HCT116 (cell line): ENCODE results near the gene EIF2B5. TPM values are rescaled to one million over a fixed set of nuclear protein-coding genes. Genes with fewer than 3 reads are reported as not detected.

ENCODE experiments used
- ATAC-seq: fragments of 200-7000 bp; cut with Tn5 transposase; 2 replicates; pipeline ENCODE4 v1.9.1; 2020; ENCODE audit warnings: mild to moderate bottlenecking, moderate library complexity
- BruUV-seq: library from RNA; stranded (reverse); fragments of 400-500 nt; replicated peaks from 2 replicates; lab custom pipeline; 2021; lab: Mats Ljungman, UMichigan
- CTCF ChIA-PET: fragments of 300-600 bp; sonication (Branson Sonifier 250); formaldehyde crosslinking; loops from one replicate; lab custom pipeline; 2021; ENCODE audit warnings: antibody characterized with exemption; lab: Charles Lee
- POLR2A ChIA-PET: fragments of 300-600, 350-600 bp; sonication (Branson Sonifier 250); formaldehyde crosslinking; loops from one replicate; lab custom pipeline; 2021; ENCODE audit warnings: antibody characterized with exemption; lab: Charles Lee
- RAD21 ChIA-PET, 2 experiments: fragments of 300-600 bp; sonication (Branson Sonifier 250); formaldehyde crosslinking; loops; one replicate each; lab custom pipeline; 2023; ENCODE audit warnings: low total read pairs in 2 of 2; ENCODE audit not compliant: uncharacterized antibody in 2 of 2, unreplicated experiment in 2 of 2, low non-redundant PET in 1 of 2; lab: Charles Lee
- DNase-seq: peaks from one replicate; pipeline ENCODE4 v3.0.0-alpha.2; 2010; ENCODE audit warnings: low read depth, low spot score
- H2AFZ ChIP-seq: fragments of 200-600 bp; shearing (Covaris generic), sonication (generic); 2 replicates; pipeline ENCODE4 v1.6.1; 2017; ENCODE audit warnings: low read depth, mixed run types, mixed read lengths, antibody characterized with exemption, low read length; ENCODE audit not compliant: poor library complexity, severe bottlenecking
- H3K27ac ChIP-seq: 2 replicates; pipeline ENCODE4 v1.5.1; 2012; ENCODE audit warnings: low read depth, low read length
- H3K27me3 ChIP-seq: fragments of 200-600 bp; sonication (generic); 2 replicates; pipeline ENCODE4 v1.6.1; 2016; ENCODE audit warnings: mixed run types, low read length, mixed read lengths; ENCODE audit not compliant: insufficient read depth
- H3K36me3 ChIP-seq, 2 experiments: fragments of 200-500 bp in 1 of 2; fragments of 200-600 bp in 1 of 2; sonication (Bioruptor generic) in 1 of 2; sonication (generic) in 1 of 2; 2 replicates each; pipeline versions ENCODE4 v1.5.1 to v1.6.1; 2014 to 2016; ENCODE audit warnings: low read length in 2 of 2, inconsistent platforms in 1 of 2, mixed read lengths in 1 of 2, mixed run types in 1 of 2; ENCODE audit not compliant: insufficient read depth in 2 of 2, control insufficient read depth in 1 of 2
- H3K4me1 ChIP-seq, 2 experiments: fragments of 200-600 bp in 1 of 2; sonication (generic) in 1 of 2; 2 replicates each; pipeline versions ENCODE4 v1.5.1 to v1.6.1; 2012 to 2017; ENCODE audit warnings: low read length in 2 of 2, inconsistent platforms in 1 of 2, mild to moderate bottlenecking in 1 of 2, mixed read lengths in 1 of 2, mixed run types in 1 of 2, moderate library complexity in 1 of 2; ENCODE audit not compliant: insufficient read depth in 2 of 2, control insufficient read depth in 1 of 2
- H3K4me2 ChIP-seq: fragments of 200-600 bp; sonication (generic); 2 replicates; pipeline ENCODE4 v1.6.1; 2017; ENCODE audit warnings: mixed run types, low read length, mixed read lengths
- H3K4me3 ChIP-seq, 2 experiments: fragments of 200-600 bp in 1 of 2; sonication (generic) in 1 of 2; replicated peaks in 1 of 2; 2 replicates each; pipeline ENCODE4 v1.5.1; 2011 to 2016; ENCODE audit warnings: low read length in 2 of 2, control low read depth in 1 of 2, low read depth in 1 of 2, mild to moderate bottlenecking in 1 of 2, mixed read lengths in 1 of 2, mixed run types in 1 of 2
- H3K79me2 ChIP-seq: fragments of 200-600 bp; sonication (generic); 2 replicates; pipeline ENCODE4 v1.6.1; 2017; ENCODE audit warnings: mild to moderate bottlenecking, mixed run types, low read length, moderate library complexity, mixed read lengths; ENCODE audit not compliant: insufficient read depth
- H3K9ac ChIP-seq: fragments of 200-600 bp; sonication (generic); 2 replicates; pipeline ENCODE4 v1.6.1; 2016; ENCODE audit warnings: low read length, mixed read lengths
- H3K9me2 ChIP-seq: fragments of 200-600 bp; sonication (generic), shearing (Covaris generic); 2 replicates; pipeline ENCODE4 v1.6.1; 2017; ENCODE audit warnings: mixed run types, mild to moderate bottlenecking, moderate library complexity; ENCODE audit not compliant: insufficient read depth
- H3K9me3 ChIP-seq, 2 experiments: fragments of 200-500 bp in 1 of 2; fragments of 200-600 bp in 1 of 2; sonication (Bioruptor generic) in 1 of 2; sonication (generic) in 1 of 2; 2 replicates each; pipeline ENCODE4 v1.6.1; 2014 to 2017; ENCODE audit warnings: low read length in 2 of 2, mixed read lengths in 2 of 2, inconsistent platforms in 1 of 2, low read depth in 1 of 2, mild to moderate bottlenecking in 1 of 2, mixed run types in 1 of 2, moderate library complexity in 1 of 2; ENCODE audit not compliant: control insufficient read depth in 1 of 2, insufficient read depth in 1 of 2
- H4K20me1 ChIP-seq: fragments of 200-600 bp; sonication (generic), shearing (Covaris generic); 2 replicates; pipeline ENCODE4 v1.6.1; 2017; ENCODE audit warnings: mixed run types, mild to moderate bottlenecking, moderate library complexity; ENCODE audit not compliant: insufficient read depth
- CEBPB ChIP-seq: IDR thresholded peaks from 2 replicates; pipeline ENCODE4 v1.6.1; 2012; ENCODE audit warnings: low read depth
- EGR1 ChIP-seq: IDR thresholded peaks from 2 replicates; pipeline ENCODE4 v1.6.1; 2012; ENCODE audit warnings: low read depth
- EZH2 ChIP-seq: fragments of 200-600 bp; sonication (generic); IDR thresholded peaks from 2 replicates; pipeline ENCODE4 v1.6.1; 2017; ENCODE audit warnings: antibody characterized with exemption, mixed run types
- EZH2phosphoT487 ChIP-seq: fragments of 200-600 bp; IDR thresholded peaks from 2 replicates; pipeline ENCODE4 v1.6.1; 2018; ENCODE audit warnings: antibody characterized with exemption, borderline replicate concordance
- POLR2AphosphoS5 ChIP-seq: IDR thresholded peaks from 2 replicates; pipeline ENCODE4 v1.6.1; 2011; ENCODE audit warnings: mild to moderate bottlenecking, low read depth, low read length, moderate library complexity
- RAD21 ChIP-seq: IDR thresholded peaks from 2 replicates; pipeline ENCODE4 v1.6.1; 2012; ENCODE audit warnings: low read depth, mild to moderate bottlenecking
- SRF ChIP-seq: IDR thresholded peaks from 2 replicates; pipeline ENCODE4 v1.6.1; 2012; ENCODE audit warnings: low read depth
- TCF7L2 ChIP-seq: IDR thresholded peaks from 2 replicates; pipeline ENCODE4 v1.7.0; 2011; ENCODE audit warnings: borderline replicate concordance, inconsistent platforms; ENCODE audit not compliant: insufficient read depth, insufficient read length; ENCODE audit errors: extremely low read depth
- YY1 ChIP-seq: IDR thresholded peaks from 2 replicates; pipeline ENCODE4 v1.6.1; 2011; ENCODE audit warnings: low read length, low read depth, moderate library complexity, mild to moderate bottlenecking; ENCODE audit not compliant: insufficient replicate concordance; ENCODE audit errors: extremely low read depth
- ZFX ChIP-seq: fragments of 450-650 bp; IDR thresholded peaks from 2 replicates; pipeline ENCODE4 v1.6.1; 2017
- intact Hi-C: fragments of 100-400 bp; cut with micrococcal nuclease; formaldehyde crosslinking; loops from 2 replicates; pipeline ENCODE4 v1.10.0; 2022
- total RNA-seq: library from RNA; stranded (reverse); gene quantifications from one replicate; pipeline ENCODE4 v1.2.1, GENCODE V29; 2021; ENCODE audit not compliant: unreplicated experiment
- TF ChIP-seq, protein P1 (sequence below): IDR thresholded peaks from 2 replicates; pipeline ENCODE4 v1.6.1; 2012; ENCODE audit warnings: low read depth
- TF ChIP-seq, protein P2 (sequence below): IDR thresholded peaks from 2 replicates; pipeline ENCODE4 v1.6.1; 2012

EIF2B5 gene
- total RNA-seq, 1 experiment from 2014 or later, result 50.3 TPM

DNA sequence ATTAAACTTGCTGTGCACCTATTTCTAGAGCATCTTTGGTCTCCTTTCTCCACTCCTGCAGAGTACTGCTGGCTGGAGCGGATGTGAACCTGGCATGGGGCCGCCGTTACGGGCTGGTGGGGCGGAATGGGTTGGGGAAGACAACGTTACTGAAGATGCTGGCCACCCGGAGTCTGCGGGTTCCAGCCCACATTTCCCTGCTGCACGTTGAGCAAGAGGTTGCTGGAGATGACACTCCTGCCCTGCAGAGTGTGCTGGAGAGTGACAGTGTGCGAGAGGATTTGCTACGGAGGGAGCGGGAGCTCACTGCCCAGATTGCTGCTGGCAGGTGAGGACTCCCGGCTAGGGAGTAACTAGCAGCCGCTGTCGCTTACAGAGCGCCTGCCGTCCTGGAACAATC lies 52.9 kb downstream of the EIF2B5 start:
- ATAC-seq (no peak), DNase-seq (no peak)
- Histone ChIP-seq H4K20me1 (no peaks in the 10 kb centered on the region), H3K36me3 (peaks cover 51 to 62% of the 10 kb centered on the region in 2 experiments), H3K9ac (no peak overlapping the region), H3K9me2 (no peaks in the 10 kb centered on the region), H3K4me3 (no peak overlapping the region), H3K4me1 (peaks cover 6 to 20% of the 10 kb centered on the region in 2 experiments), H3K9me3 (no peaks in the 10 kb centered on the region), H3K27ac (no peak overlapping the region), H3K79me2 (peaks cover 48% of the 10 kb centered on the region), H3K27me3 (no peaks in the 10 kb centered on the region), H3K4me2 (no peak overlapping the region), H2AFZ (no peak overlapping the region)
- no TSS peak for BruUV-seq
- TF ChIP-seq ZFX (no peak), RAD21 (no peak), SRF (no peak), TCF7L2 (no peak), POLR2AphosphoS5 (no peak), EZH2phosphoT487 (no peak), EGR1 (no peak), YY1 (no peak), EZH2 (no peak), CEBPB (no peak)
- TF ChIP-seq, protein P1, sequence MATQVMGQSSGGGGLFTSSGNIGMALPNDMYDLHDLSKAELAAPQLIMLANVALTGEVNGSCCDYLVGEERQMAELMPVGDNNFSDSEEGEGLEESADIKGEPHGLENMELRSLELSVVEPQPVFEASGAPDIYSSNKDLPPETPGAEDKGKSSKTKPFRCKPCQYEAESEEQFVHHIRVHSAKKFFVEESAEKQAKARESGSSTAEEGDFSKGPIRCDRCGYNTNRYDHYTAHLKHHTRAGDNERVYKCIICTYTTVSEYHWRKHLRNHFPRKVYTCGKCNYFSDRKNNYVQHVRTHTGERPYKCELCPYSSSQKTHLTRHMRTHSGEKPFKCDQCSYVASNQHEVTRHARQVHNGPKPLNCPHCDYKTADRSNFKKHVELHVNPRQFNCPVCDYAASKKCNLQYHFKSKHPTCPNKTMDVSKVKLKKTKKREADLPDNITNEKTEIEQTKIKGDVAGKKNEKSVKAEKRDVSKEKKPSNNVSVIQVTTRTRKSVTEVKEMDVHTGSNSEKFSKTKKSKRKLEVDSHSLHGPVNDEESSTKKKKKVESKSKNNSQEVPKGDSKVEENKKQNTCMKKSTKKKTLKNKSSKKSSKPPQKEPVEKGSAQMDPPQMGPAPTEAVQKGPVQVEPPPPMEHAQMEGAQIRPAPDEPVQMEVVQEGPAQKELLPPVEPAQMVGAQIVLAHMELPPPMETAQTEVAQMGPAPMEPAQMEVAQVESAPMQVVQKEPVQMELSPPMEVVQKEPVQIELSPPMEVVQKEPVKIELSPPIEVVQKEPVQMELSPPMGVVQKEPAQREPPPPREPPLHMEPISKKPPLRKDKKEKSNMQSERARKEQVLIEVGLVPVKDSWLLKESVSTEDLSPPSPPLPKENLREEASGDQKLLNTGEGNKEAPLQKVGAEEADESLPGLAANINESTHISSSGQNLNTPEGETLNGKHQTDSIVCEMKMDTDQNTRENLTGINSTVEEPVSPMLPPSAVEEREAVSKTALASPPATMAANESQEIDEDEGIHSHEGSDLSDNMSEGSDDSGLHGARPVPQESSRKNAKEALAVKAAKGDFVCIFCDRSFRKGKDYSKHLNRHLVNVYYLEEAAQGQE, result no peak
- TF ChIP-seq, protein P2, sequence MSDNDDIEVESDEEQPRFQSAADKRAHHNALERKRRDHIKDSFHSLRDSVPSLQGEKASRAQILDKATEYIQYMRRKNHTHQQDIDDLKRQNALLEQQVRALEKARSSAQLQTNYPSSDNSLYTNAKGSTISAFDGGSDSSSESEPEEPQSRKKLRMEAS, result no peak
- POLR2A ChIA-PET, result no interaction called here
- intact Hi-C loops, result no loop called here
- RAD21 ChIA-PET, result no interaction called here
- CTCF ChIA-PET, result no interaction called here
